NCI-H2081 treated with DMSO at 0.1 percent for 48 hours (cell line): ENCODE measurements around the gene COG3.

Source experiments
- DNase-seq: peaks from one replicate; lab custom pipeline; 2025; lab: John Stamatoyannopoulos, UW

COG3 gene

GRCh38 chr13:45506811-45507210, 42.1 kb downstream of the COG3 start:
- no peak for DNase-seq

GRCh38 chr13:45508776-45509175, 44.0 kb downstream of the COG3 start:
- DNase-seq = no peak

GRCh38 chr13:45510672-45511071, 45.9 kb downstream of the COG3 start:
- DNase-seq = no peak

- peak; percentile 31 for DNase-seq
These were observed 46.8 kb downstream of the COG3 start for GRCh38 chr13:45511310-45512097.

GRCh38 chr13:45512098-45512496, 47.4 kb downstream of the COG3 start:
- DNase-seq = no peak

GRCh38 chr13:45516757-45517156, 52.0 kb downstream of the COG3 start:
- no peak for DNase-seq

GRCh38 chr13:45518525-45519245, 53.9 kb downstream of the COG3 start:
- DNase-seq = no peak

- DNase-seq = no peak
These were observed 54.8 kb downstream of the COG3 start for GRCh38 chr13:45519493-45519892.

GRCh38 chr13:45521297-45521696, 56.6 kb downstream of the COG3 start:
- no peak for DNase-seq

- no peak for DNase-seq
These were observed 57.8 kb downstream of the COG3 start for GRCh38 chr13:45522571-45522970.

- no peak for DNase-seq
These were observed 63.1 kb downstream of the COG3 start for GRCh38 chr13:45527699-45528462.

- DNase-seq = no peak
These were observed 65.0 kb downstream of the COG3 start for GRCh38 chr13:45529758-45530157.

- DNase-seq = no peak
These were observed 69.9 kb downstream of the COG3 start for GRCh38 chr13:45534604-45535003.

- DNase-seq = no peak
These were observed 71.5 kb downstream of the COG3 start for GRCh38 chr13:45536224-45536623.

GRCh38 chr13:45537516-45537915, 72.8 kb downstream of the COG3 start:
- DNase-seq = no peak

- DNase-seq = no peak
These were observed 73.6 kb downstream of the COG3 start for GRCh38 chr13:45538382-45538781.

- no peak for DNase-seq
These were observed 75.5 kb downstream of the COG3 start for GRCh38 chr13:45540195-45540594.

- no peak for DNase-seq
These were observed 76.1 kb downstream of the COG3 start for GRCh38 chr13:45540864-45541263.

GRCh38 chr13:45541806-45542205, 77.1 kb downstream of the COG3 start:
- DNase-seq = no peak

- DNase-seq = no peak
These were observed 77.7 kb downstream of the COG3 start for GRCh38 chr13:45542391-45542790.

GRCh38 chr13:45542878-45543277, 78.1 kb downstream of the COG3 start:
- DNase-seq = no peak

GRCh38 chr13:45544520-45544919, 79.8 kb downstream of the COG3 start:
- no peak for DNase-seq
